Measurements from ENCODE around the gene DNAJC4. TPM values are rescaled to one million over a fixed set of nuclear protein-coding genes. Genes with fewer than 3 reads are reported as not detected.

Gene DNAJC4
- total and polyA plus RNA-seq, 9 of the 15 experiments (the other 6 are each of a cell fraction or from before 2014, with no cell fraction given): 4.0 to 32.6 (median 19.9) TPM

DNA sequence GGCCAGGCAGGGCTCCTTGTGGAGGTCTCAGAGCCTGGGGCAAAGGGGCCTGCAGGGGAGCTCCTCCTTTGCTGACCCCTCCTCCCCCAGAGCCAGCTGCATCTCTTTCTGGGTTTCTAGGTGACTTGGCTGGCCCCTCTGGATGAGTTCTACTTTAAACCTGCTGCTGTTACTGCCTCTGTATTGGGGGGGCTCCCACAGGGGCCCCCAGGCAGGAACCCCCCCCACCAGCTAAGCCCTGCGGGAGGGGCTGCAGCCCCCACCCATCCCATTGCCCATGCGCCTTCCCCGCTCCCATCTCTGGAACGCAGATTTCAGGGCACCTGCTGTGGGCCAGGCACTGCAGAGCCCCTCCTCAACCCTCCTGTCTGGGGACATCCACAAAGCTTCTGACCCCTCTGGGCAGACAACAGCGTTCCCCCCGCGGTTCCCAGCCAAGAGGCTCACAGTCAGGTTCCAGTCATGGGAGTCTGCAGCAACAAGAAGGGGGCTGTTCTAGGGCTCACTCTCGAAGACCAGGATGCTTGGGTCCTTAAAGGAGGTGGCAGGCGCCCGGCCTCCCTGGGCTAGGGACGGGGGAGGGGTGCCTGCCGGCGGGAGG lies 20.2 kb downstream of the DNAJC4 start (continued):
- TF ChIP-seq RBM22 (IDR thresholded peaks at IDR 0.05; ENCODE audit: low read depth, low read length, poor library complexity, severe bottlenecking) (no peak), ZNF551 (CRISPR knock-in tag; IDR thresholded peaks at IDR 0.05) (no peak)
- TF ChIP-seq, protein P1, sequence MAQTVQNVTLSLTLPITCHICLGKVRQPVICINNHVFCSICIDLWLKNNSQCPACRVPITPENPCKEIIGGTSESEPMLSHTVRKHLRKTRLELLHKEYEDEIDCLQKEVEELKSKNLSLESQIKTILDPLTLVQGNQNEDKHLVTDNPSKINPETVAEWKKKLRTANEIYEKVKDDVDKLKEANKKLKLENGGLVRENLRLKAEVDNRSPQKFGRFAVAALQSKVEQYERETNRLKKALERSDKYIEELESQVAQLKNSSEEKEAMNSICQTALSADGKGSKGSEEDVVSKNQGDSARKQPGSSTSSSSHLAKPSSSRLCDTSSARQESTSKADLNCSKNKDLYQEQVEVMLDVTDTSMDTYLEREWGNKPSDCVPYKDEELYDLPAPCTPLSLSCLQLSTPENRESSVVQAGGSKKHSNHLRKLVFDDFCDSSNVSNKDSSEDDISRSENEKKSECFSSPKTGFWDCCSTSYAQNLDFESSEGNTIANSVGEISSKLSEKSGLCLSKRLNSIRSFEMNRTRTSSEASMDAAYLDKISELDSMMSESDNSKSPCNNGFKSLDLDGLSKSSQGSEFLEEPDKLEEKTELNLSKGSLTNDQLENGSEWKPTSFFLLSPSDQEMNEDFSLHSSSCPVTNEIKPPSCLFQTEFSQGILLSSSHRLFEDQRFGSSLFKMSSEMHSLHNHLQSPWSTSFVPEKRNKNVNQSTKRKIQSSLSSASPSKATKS (CRISPR knock-in tag; IDR thresholded peaks at IDR 0.05): no peak

DNA sequence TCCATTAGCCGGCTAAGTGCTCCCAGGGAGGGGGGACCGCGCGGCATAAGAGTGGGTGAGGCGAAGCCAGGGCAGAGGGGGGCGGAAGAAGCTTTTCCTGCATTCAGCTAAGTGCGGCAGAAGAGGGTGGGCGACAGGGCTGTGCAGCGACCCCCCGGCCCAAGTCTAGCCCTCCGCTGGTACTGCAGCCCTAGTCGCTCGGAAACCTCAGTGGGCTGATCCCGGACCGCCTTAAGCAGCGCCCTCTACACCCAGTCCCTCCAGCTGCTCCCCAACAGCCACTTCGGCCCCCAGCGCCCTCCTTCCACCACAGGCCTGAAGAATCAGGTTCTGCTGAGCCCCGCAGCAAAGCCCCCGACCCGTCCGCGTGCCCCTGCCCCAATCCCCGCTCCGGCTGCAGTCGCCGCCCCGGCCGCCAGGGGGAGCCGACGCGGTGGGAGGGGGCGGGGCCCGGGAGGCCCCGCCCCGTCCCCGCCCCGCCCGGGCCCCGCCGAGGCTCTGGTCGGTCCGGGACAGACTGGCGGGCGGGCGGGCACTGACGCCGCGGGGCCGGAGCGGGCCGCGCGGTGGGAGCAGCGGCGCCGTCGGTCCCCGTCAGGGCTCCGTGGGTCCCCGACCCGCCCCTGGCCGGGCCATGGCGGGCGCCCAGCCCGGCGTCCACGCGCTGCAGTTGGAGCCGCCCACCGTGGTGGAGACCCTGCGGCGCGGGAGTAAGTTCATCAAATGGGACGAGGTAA lies 20.8 kb downstream of the DNAJC4 start, which contains the start of gene PLCB3:
Gene PLCB3 (plus strand): TSS at position 515 of the 737 bp plus-strand sequence. CDS start 120 bp downstream, at position 635.
- Histone ChIP-seq H3K4me2 (ENCODE audit: insufficient read depth, low read length) (peak within 1 kb of the TSS; percentile 88), H3K79me2 (ENCODE audit: control insufficient read depth, insufficient read depth, low read length) (peaks cover 29% of the 10 kb centered on the region), H3K36me3 (ENCODE audit: control insufficient read depth, insufficient read depth, low read length) (peaks cover 32% of the 10 kb centered on the region; the same call in 2 of the 3 replicates), H3K9me1 (ENCODE audit: control insufficient read depth, insufficient read depth, low read length) (no peaks in the 10 kb centered on the region), H3K9me3 (replicated peaks; ENCODE audit: control insufficient read depth, insufficient read depth, low read depth, low read length) (no peaks in the 10 kb centered on the region), H2AFZ (ENCODE audit: low read depth, low read length) (peak within 1 kb of the TSS; percentile 94), H4K20me1 (replicated peaks; ENCODE audit: control insufficient read depth, insufficient read depth, low read length) (peaks cover 7% of the 10 kb centered on the region), H3K27ac (ENCODE audit: extremely low read depth, low read depth, low read length) (peak within 1 kb of the TSS; percentile 80), H3K4me1 (replicated peaks in 1 of 2; ENCODE audit: control insufficient read depth in 2 of 2, insufficient read depth in 2 of 2, low read length in 2 of 2) (peaks cover 30 to 87% of the 10 kb centered on the region in 2 experiments), H3K27me3 (ENCODE audit: control insufficient read depth in 2 of 2, insufficient read depth in 2 of 2, low read length in 2 of 2) (no peaks in the 10 kb centered on the region), H3K9ac (ENCODE audit: insufficient read depth in 1 of 2, low read depth in 2 of 2, low read length in 2 of 2) (peak within 1 kb of the TSS; percentile 84 to 95), H3K4me3 (peak within 1 kb of the TSS; percentile 87)
- POLR2A ChIA-PET: interaction anchor here (1.0 to 7.8 kb wide), 6 partner anchors 8 to 45 kb away, joined by 3 to 58 read pairs (median 7); partner anchors contain the start of gene FERMT3
- peak; percentile 60 to 92 (median 84) for DNase-seq (ENCODE audit: extremely low read depth in 1 of 4, low spot score in 3 of 4)
- no peak for FAIRE-seq
- peak; percentile 60 for ATAC-seq
- in situ Hi-C loops (cut with MboI) (no loop called here), intact Hi-C loops (cut with micrococcal nuclease) (no loop called here)
- CTCF ChIA-PET (ENCODE audit: low intra/inter-chr PET ratio): interaction anchor here (0.6 to 0.7 kb wide), 2 partner anchors 49 to 1345 kb away, joined by 3 read pairs; partner anchors contain the start of gene CATSPERZ
- WGBS (ENCODE audit: insufficient coverage, low coverage, missing lambda C conversion rate): 0% methylated on average over 25 of the region's 75 CpGs
- BruUV-seq (replicated peaks): TSS peak; percentile 49
- TF ChIP-seq PHF8 (IDR thresholded peaks at IDR 0.05; ENCODE audit: borderline replicate concordance, low read length) (peak; percentile 77; the same call in 1 of the 2 replicates), ZNF324 (CRISPR knock-in tag; IDR thresholded peaks at IDR 0.05) (no peak), ZNF282 (CRISPR knock-in tag; IDR thresholded peaks at IDR 0.05) (no peak), MTA3 (IDR thresholded peaks at IDR 0.05; ENCODE audit: borderline replicate concordance) (no peak; the same call in 1 of the 2 replicates), WHSC1 (IDR thresholded peaks at IDR 0.05; ENCODE audit: low read length) (no peak), CBX3 (IDR thresholded peaks at IDR 0.05; ENCODE audit: borderline replicate concordance in 1 of 2, low read length in 2 of 2) (0 out of 3 replicates have a peak, but pooled peaks of 1 of the 2 experiments have one; percentile 31), MTF1 (CRISPR knock-in tag; IDR thresholded peaks at IDR 0.05; ENCODE audit: borderline replicate concordance) (no peak), MEF2A (IDR thresholded peaks at IDR 0.05; ENCODE audit: control insufficient read depth, low read depth, low read length) (0 out of 2 replicates have a peak, but pooled peaks have one; percentile 22), EP400 (IDR thresholded peaks at IDR 0.05) (peak; percentile 64; the same call in 1 of the 2 replicates), ARID3A (IDR thresholded peaks at IDR 0.05; ENCODE audit: borderline replicate concordance, low read depth, low read length) (no peak), RFX7 (CRISPR knock-in tag; IDR thresholded peaks at IDR 0.05) (no peak), NONO (IDR thresholded peaks at IDR 0.05; ENCODE audit: low read depth in 2 of 2, low read length in 1 of 2) (peak in 1 of 2 experiments; percentile 82; a peak in 1 of 4 replicates)
